Dedifferentiated amniotic fluid mesenchymal stem cell (primary cell): ENCODE measurements around the gene AOPEP.

Source experiments
- DNase-seq: peaks from one replicate; pipeline ENCODE4 v3.0.0-alpha.2; 2016; ENCODE audit errors: extremely low spot score

AOPEP gene

GRCh38 chr9:94792511-94792910 is 66.0 kb downstream of the AOPEP start:
- no peak for DNase-seq

- no peak for DNase-seq
Measured at GRCh38 chr9:94794476-94795167, 68.1 kb downstream of the AOPEP start.

- DNase-seq = no peak
Measured at GRCh38 chr9:94796687-94797086, 70.2 kb downstream of the AOPEP start.

DNA sequence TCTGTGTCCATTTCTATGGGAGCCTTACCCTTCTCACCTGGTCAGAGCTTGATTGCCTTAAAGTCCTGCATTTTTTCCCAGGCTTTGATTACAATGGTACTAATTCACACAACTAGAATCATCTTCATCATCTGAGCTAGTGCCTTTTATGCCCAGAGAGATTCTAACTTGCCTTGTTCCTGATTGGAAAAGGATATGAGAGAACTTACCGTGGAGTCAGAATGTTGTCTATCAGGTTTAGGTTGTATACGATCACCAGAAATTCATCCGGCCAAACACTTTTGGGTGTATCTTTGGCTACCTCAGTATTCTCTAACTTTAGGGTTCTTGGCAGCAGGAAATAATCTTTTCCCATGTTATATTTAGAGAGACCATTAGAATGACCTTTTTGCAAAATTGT is 71.7 kb downstream of the AOPEP start:
- no peak for DNase-seq

GRCh38 chr9:94798708-94799107 is 72.2 kb downstream of the AOPEP start:
- DNase-seq = no peak

DNA sequence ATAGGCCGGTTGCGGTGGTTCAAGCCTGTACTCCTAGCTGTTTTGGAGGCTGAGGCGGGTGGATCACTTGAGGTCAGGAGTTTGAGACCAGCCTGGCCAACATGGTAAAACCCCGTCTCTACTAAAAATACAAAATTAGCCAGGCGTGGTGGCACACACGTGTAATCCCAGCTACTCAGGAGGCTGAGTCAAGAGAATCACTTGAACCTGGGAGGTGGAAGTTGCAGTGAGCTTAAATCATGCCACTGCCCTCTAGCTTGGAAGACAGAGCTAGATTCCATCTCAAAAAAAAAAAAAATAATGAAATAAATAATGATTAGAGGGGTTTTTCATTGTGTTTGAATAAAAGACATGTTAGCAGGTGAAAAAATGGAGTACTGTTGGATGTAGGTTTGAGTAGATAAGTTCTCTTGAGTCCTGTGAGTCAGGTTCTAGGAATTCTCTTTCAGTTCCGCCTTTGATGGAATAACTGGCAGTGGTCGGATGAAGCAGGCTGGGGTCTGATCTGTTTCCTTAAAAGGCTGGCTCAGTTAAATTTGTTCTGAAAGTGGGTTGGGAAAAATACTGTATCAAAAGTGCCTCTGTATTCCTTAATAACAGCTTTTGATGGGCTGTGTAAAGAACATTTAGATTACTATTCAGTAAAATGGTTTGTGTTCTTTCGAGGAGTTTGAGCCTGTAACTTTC is 73.2 kb downstream of the AOPEP start:
- DNase-seq = peak; percentile 58

DNA sequence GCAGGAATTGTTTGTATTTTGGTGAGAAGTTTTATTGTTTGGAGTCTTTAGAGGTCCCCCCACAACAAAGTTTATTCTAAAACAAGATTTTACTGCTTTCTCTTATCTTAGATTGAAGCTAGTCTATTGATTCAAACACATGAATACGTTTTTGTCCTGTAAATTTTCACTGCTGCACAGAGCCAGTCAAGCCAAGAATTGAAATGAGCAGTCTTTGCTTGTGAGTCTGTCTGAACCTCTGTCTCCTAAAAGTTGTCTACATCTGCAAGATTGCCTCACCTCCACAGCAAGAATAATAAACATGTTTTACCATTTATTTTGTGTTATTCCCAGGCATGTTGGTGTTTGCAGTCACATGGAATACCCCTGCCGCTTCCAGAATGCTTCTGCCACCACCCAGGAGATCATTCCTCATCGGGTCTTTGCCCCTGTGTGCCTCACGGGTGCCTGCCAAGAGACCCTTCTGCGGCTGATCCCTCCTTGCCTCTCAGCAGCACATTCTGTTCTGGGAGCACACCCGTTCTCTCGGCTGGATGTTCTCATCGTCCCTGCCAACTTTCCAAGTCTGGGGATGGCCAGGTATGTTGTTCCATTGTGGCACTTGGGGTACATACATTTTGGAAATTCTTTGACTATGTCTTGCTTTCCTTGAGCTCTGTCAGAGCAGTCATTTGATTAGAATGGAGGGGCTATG is 74.1 kb downstream of the AOPEP start:
- no peak for DNase-seq

GRCh38 chr9:94801234-94801633 is 74.7 kb downstream of the AOPEP start:
- no peak for DNase-seq

DNA sequence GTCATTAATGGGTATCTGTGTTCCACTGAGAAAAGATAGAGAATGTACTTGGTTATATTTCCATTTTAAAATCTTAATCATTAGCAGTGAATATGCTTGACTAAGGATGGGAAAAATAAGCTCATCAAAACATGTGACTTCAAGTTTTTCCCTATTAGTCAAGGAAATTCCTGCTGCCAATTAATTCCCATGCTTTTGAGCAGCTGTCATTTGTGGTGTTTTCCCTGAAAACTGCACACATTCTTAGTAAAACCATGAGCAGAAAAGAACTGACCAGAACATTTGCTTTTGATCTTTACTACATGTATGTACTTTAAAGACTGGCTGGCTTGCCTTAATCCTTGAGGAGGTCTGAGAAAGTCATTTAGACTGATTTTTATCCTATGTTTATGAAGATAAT is 75.2 kb downstream of the AOPEP start:
- no peak for DNase-seq

- no peak for DNase-seq
Measured at GRCh38 chr9:94802251-94802650, 75.8 kb downstream of the AOPEP start.

DNA sequence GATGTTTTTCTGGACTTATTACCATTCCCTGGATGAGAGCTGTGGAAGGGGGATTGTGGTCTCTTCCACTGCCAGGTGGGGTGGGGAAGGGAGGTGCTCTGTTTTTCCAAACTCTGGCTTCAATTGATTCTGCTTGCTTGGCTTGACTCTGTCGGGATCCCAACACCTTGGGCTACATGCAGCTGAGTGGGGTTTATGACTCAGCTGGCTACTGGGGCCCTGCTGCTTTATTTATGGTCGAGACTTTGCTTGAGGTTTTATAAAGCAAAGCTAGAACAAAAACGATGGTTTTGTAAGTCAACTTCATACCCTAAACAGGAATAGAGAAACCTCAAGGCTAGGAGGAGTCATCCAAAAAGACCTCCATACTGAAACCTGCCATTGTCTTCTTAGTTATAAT is 76.3 kb downstream of the AOPEP start:
- no peak for DNase-seq

- no peak for DNase-seq
Measured at GRCh38 chr9:94804316-94804715, 77.8 kb downstream of the AOPEP start.

GRCh38 chr9:94805051-94805489 is 78.6 kb downstream of the AOPEP start:
- no peak for DNase-seq

DNA sequence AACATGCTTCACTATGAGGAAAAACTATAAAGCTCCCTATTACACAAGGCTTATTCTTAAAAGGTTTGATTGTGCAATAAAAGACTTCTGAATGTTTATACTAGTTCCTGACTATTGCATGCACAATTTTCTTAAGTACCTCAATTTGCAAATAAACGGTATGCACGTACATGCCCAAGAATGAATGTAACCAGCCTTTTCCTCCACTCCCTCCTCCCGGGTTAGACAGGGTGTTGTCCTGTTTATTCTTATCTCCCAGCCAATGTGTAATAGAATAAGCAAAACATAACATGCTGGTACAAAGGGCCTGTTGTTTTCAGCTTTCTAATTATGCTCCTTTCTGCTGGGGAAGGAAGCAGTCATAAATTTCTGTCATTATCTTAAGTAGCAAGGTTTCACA is 79.1 kb downstream of the AOPEP start:
- peak; percentile 94 for DNase-seq

DNA sequence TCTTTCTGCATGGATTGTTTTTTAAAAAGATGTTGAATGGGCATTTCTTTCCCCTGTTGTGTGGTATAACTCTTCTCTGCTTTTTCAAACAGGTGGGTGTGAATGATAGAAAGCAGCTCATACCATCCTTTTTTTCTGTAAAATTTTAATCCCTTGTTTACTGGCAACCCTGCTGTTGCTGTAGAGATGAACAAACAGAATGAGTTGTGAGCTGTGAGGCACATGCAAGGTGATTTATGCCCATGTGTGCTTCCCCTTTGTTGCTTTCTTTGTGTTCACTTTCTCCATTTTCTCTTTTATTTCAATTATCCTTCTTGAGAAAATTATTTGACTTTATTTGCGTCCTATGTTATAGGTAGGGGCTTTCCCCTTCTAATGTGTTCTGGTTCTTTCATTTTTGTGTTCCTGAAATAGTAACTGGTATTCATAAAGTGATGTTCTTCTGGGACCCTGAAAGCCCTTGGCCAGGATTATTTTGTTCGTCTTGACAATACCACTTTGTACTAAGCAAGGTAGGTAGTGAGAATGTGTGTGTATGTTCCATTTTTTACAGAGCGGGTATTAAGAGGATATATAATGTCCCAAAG is 79.9 kb downstream of the AOPEP start:
- no peak for DNase-seq

GRCh38 chr9:94807556-94807955 is 81.1 kb downstream of the AOPEP start:
- no peak for DNase-seq

- DNase-seq = no peak
Measured at GRCh38 chr9:94808926-94809700, 82.6 kb downstream of the AOPEP start.

GRCh38 chr9:94809778-94810177 is 83.3 kb downstream of the AOPEP start:
- no peak for DNase-seq

DNA sequence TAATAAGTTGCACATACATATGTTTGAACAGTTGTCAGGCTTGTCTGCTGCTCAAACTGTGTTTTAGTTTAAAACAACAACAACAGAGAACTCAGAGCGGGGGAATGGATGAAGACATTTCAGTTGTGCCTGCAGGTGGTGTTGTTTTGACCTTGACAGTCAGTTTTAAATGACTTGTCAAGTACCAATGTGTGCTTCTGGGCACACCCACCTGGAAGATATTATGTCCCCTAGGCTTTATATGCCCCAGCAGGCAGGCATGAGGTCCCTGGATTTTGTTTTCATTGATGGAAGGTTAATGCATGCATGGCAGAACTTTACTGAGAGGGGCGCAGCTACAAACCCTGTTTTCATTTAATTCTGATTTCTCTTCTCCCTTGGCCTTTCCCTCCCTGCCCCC is 84.6 kb downstream of the AOPEP start:
- DNase-seq = no peak

- DNase-seq = peak; percentile 55
Measured at GRCh38 chr9:94812343-94812742, 85.8 kb downstream of the AOPEP start.

DNA sequence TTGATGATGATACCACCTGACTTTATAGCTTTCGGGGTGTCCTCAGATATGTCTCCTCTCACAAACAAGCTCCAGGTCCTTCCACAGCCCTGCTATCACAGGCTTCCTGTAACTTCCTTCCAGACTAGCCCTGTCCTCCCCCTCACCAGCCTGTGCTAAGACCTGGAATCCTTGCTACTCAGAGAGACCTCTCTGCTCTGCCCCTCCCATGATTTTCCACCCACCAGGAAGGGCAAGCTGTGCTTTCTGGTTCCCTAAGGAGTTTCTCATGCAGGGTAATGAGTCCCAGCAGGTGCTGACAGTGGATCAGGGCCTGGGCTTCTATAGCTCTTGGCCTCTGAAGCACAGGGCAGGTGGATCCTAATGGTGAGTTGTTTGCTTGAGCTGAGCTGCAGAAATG is 86.9 kb downstream of the AOPEP start:
- DNase-seq = no peak
